WERI-Rb-1 (cell line): ENCODE results near the gene IFFO2.

Source experiments
- DNase-seq: peaks from one replicate; pipeline ENCODE4 v3.0.0-alpha.2; 2020
- H3K27ac ChIP-seq: fragments of 250-450 bp; sonication (Bioruptor Pico); 2 replicates; pipeline ENCODE4 v1.5.1; 2020; ENCODE audit warnings: mild to moderate bottlenecking, moderate library complexity
- H3K27me3 ChIP-seq: fragments of 250-450 bp; sonication (Bioruptor Pico); 2 replicates; pipeline ENCODE4 v1.5.1; 2021; ENCODE audit warnings: mild to moderate bottlenecking, low read depth, moderate library complexity; ENCODE audit not compliant: insufficient read depth, severe bottlenecking
- H3K36me3 ChIP-seq: fragments of 250-450 bp; sonication (Bioruptor Pico); 2 replicates; pipeline ENCODE4 v1.5.1; 2020; ENCODE audit warnings: mild to moderate bottlenecking, moderate library complexity
- H3K4me3 ChIP-seq: 2 replicates; pipeline ENCODE4 v1.5.1; 2011; ENCODE audit warnings: low read depth, mild to moderate bottlenecking, control low read depth, low read length
- H3K9me3 ChIP-seq: fragments of 250-450 bp; sonication (Bioruptor Pico); 2 replicates; pipeline ENCODE4 v1.5.1; 2021; ENCODE audit warnings: mild to moderate bottlenecking, moderate library complexity; ENCODE audit not compliant: severe bottlenecking
- CTCF ChIP-seq: IDR thresholded peaks from 2 replicates; pipeline ENCODE4 v1.5.1; 2011; ENCODE audit warnings: low read depth, mild to moderate bottlenecking, control low read depth, inconsistent platforms, low read length

Gene IFFO2

GRCh38 chr1:18948913-18949685, 7.4 kb downstream of the IFFO2 start:
- Histone ChIP-seq H3K36me3 (no peaks in the 10 kb centered on the region), H3K4me3 (no peak overlapping the region), H3K27me3 (no peaks in the 10 kb centered on the region), H3K27ac (peak overlapping the region; percentile 67), H3K9me3 (no peaks in the 10 kb centered on the region)
- no peak for DNase-seq
- TF ChIP-seq CTCF = no peak

DNA sequence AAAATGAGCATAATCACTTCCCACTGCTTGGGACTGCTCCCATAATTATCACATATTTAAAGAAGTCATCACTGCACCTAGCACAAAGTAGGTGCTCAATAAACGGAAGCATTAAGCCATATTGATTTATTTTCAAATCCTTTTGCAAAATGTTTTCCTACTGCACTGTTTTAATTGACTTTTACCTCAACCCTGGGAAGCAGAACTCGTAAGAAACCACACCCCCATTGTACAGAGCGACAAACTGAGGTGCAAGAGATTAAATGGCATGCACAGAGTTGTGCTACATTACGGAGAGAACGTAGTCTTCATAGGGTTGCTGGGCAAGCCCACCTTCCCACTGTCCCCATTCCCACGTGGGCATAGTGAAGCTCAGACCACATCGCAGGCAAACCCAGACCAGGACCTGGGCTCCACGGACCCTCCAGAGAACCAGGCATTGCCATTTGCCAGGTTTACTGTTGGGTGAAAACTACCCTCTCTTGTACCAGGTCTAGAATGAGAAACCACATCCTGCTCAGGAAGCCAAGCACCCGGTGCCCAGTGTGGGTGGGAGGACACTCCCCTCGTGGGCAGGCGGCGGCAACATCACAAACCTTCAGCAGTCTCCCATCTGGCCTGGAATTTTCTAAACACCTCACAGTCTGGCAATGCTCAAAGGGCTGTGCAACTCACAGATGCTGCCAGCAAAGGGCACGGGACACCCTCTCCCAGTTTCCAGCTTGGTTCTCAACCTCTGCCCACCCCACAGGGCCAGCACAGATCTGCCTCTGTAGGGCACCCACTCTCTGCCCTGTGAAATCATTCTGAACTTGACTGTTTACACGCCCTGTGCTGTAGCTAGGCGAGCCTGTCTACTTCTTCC, 8.2 kb downstream of the IFFO2 start:
- no peak for TF ChIP-seq CTCF
- no peaks in the 10 kb centered on the region for H3K27me3 ChIP-seq
- DNase-seq = no peak
- no peaks in the 10 kb centered on the region for H3K36me3 ChIP-seq
- no peak overlapping the region for H3K27ac ChIP-seq
- no peaks in the 10 kb centered on the region for H3K9me3 ChIP-seq
- H3K4me3 ChIP-seq = no peak overlapping the region

DNA sequence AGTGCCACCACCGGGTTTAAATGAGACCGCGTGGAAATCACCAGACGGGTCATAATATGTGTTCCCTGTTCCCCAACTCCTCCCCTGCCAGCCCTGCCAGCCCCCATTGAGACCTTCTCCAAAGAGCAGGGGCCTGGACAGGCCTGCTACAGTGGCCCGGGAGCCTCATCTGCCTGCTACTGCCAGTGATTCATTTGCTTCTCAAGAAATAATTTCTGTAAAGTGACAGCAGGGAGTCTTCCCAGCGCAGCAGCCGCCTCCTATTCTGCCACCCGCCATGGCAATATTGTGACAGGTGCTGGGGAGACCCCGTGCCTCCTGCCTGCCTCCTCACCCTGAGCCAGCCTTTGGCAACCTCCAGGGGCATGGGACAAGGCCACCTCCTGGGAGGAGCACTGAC, 8.9 kb downstream of the IFFO2 start:
- no peaks in the 10 kb centered on the region for H3K36me3 ChIP-seq

GRCh38 chr1:18946550-18947381, 9.7 kb downstream of the IFFO2 start:
- Histone ChIP-seq H3K4me3 (no peak overlapping the region), H3K9me3 (no peaks in the 10 kb centered on the region), H3K27me3 (no peaks in the 10 kb centered on the region), H3K27ac (no peak overlapping the region), H3K36me3 (no peaks in the 10 kb centered on the region)
- TF ChIP-seq CTCF = no peak
- no peak for DNase-seq

More for the DNA sequence above, 8.9 kb downstream of the IFFO2 start:
- H3K9me3 ChIP-seq = no peaks in the 10 kb centered on the region
- H3K27me3 ChIP-seq = no peaks in the 10 kb centered on the region
- no peak overlapping the region for H3K4me3 ChIP-seq
- DNase-seq = no peak
- TF ChIP-seq CTCF = no peak
- H3K27ac ChIP-seq = no peak overlapping the region

DNA sequence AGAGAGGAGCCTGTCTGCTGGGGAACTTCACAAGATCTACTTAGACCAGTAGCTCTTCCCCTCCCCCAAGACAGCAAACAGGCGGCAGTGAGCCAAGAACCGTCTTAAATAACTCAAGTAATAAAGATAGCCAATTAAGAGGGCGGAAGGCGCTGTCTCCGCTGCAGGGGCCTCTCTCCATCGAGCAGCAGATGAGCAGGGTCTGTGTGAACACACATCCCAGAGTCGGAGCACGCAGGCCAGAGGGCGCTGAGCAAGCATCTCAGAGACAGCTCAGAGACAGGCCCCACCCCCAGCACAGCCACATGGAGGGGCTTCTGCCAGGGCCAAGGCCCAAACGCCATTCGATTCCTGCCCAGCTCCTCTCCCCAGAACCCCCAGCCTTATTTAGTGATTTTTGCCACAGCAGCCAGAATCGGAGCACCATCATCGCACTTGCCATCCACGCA, 11.1 kb downstream of the IFFO2 start:
- Histone ChIP-seq H3K27me3 (no peaks in the 10 kb centered on the region), H3K4me3 (no peak overlapping the region), H3K36me3 (no peaks in the 10 kb centered on the region), H3K9me3 (no peaks in the 10 kb centered on the region), H3K27ac (peak overlapping the region; percentile 77)
- TF ChIP-seq CTCF = no peak
- DNase-seq = peak; percentile 78
